GM20431 (cell line): ENCODE data around the gene RFPL1.

Experiments used
- in situ Hi-C: fragments of 300-500 bp; cut with MseI, MboI; formaldehyde crosslinking; loops from one replicate; pipeline ENCODE4 v1.15.0; 2020; ENCODE audit warnings: low sequenced_read_pairs; ENCODE audit not compliant: unreplicated experiment

RFPL1 gene

GRCh38 chr22:29435236-29436136, 2.9 kb upstream of the RFPL1 start:
- in situ Hi-C loops, result no loop called here

GRCh38 chr22:29442976-29443375, 4.6 kb downstream of the RFPL1 start:
- in situ Hi-C loops, result no loop called here

- in situ Hi-C loops, result no loop called here
Observed at GRCh38 chr22:29443452-29443851, 5.1 kb downstream of the RFPL1 start.

GRCh38 chr22:29443861-29444792, 5.7 kb downstream of the RFPL1 start:
- in situ Hi-C loops, result no loop called here

GRCh38 chr22:29445508-29445907, 7.1 kb downstream of the RFPL1 start:
- in situ Hi-C loops, result no loop called here

GRCh38 chr22:29447906-29448305, 9.5 kb downstream of the RFPL1 start:
- in situ Hi-C loops, result no loop called here

GRCh38 chr22:29449296-29449875, 11.0 kb downstream of the RFPL1 start:
- in situ Hi-C loops, result no loop called here

- in situ Hi-C loops, result no loop called here
Observed at GRCh38 chr22:29450222-29450621, 11.8 kb downstream of the RFPL1 start.

GRCh38 chr22:29451863-29452262, 13.5 kb downstream of the RFPL1 start:
- in situ Hi-C loops, result no loop called here

GRCh38 chr22:29454276-29454675, 15.9 kb downstream of the RFPL1 start:
- in situ Hi-C loops, result no loop called here

GRCh38 chr22:29456211-29456671, 17.9 kb downstream of the RFPL1 start:
- in situ Hi-C loops, result no loop called here

- in situ Hi-C loops, result no loop called here
Observed at GRCh38 chr22:29457730-29458129, 19.3 kb downstream of the RFPL1 start.

- in situ Hi-C loops, result no loop called here
Observed at GRCh38 chr22:29458551-29458950, 20.2 kb downstream of the RFPL1 start.

GRCh38 chr22:29459773-29460172, 21.4 kb downstream of the RFPL1 start:
- in situ Hi-C loops, result no loop called here

- in situ Hi-C loops, result no loop called here
Observed at GRCh38 chr22:29461263-29461662, 22.9 kb downstream of the RFPL1 start.

- in situ Hi-C loops, result no loop called here
Observed at GRCh38 chr22:29463629-29464028, 25.2 kb downstream of the RFPL1 start.

- in situ Hi-C loops, result no loop called here
Observed at GRCh38 chr22:29464581-29464980, 26.2 kb downstream of the RFPL1 start.

GRCh38 chr22:29469755-29470154, 31.4 kb downstream of the RFPL1 start:
- in situ Hi-C loops, result no loop called here

GRCh38 chr22:29470159-29470855, 31.9 kb downstream of the RFPL1 start:
- in situ Hi-C loops, result no loop called here

GRCh38 chr22:29473001-29473400, 34.6 kb downstream of the RFPL1 start:
- in situ Hi-C loops, result no loop called here
